HEK293 (cell line): ENCODE results near the gene CACNA1G.

Source experiments
- CTCF ChIA-PET: fragments of 350-600 bp; formaldehyde crosslinking; extraction: SDS; loops from one replicate; lab custom pipeline; 2021; ENCODE audit warnings: antibody characterized with exemption; lab: Yijun Ruan, JAX
- POLR2A ChIA-PET: fragments of 300-600 bp; formaldehyde crosslinking; extraction: SDS; loops from one replicate; lab custom pipeline; 2020; ENCODE audit warnings: antibody characterized with exemption, inconsistent platforms; lab: Yijun Ruan, JAX
- H3K27ac ChIP-seq: fragments of 200-500 bp; sonication (Bioruptor generic); 2 replicates; pipeline ENCODE4 v1.5.1; 2014; ENCODE audit warnings: low read depth, low read length, control low read depth, inconsistent platforms; ENCODE audit errors: extremely low read depth
- H3K36me3 ChIP-seq, 2 experiments: fragments of 200-500 bp in 1 of 2; sonication (Bioruptor generic) in 1 of 2; 1 replicate in 1 of 2; 2 replicates in 1 of 2; pipeline ENCODE4 v1.5.1; 2014 to 2017; ENCODE audit warnings: inconsistent platforms in 2 of 2, low read length in 2 of 2; ENCODE audit not compliant: control insufficient read depth in 2 of 2, insufficient read depth in 1 of 2
- H3K4me1 ChIP-seq: fragments of 200-500 bp; sonication (Bioruptor generic); 2 replicates; pipeline ENCODE4 v1.5.1; 2014; ENCODE audit warnings: mild to moderate bottlenecking, low read length, inconsistent platforms; ENCODE audit not compliant: control insufficient read depth, insufficient read depth
- H3K4me3 ChIP-seq: 2 replicates; pipeline ENCODE4 v1.5.1; 2011; ENCODE audit warnings: low read depth, mild to moderate bottlenecking, control low read depth, low read length, moderate library complexity
- H3K9me3 ChIP-seq: fragments of 200-500 bp; sonication (Bioruptor generic); 2 replicates; pipeline ENCODE4 v1.5.1; 2014; ENCODE audit warnings: low read depth, low read length, inconsistent platforms; ENCODE audit not compliant: control insufficient read depth, insufficient read depth
- FEZF1 ChIP-seq: fragments of 450-650 bp; formaldehyde crosslinking; IDR thresholded peaks from 2 replicates; pipeline ENCODE4 v1.5.1; 2016; ENCODE audit warnings: missing biosample characterization, missing genetic modification characterization
- MEIS1 ChIP-seq: sonication (generic); formaldehyde crosslinking; IDR thresholded peaks from 2 replicates; pipeline ENCODE4 v1.8.1; 2022; ENCODE audit warnings: missing genetic modification reagents, mild to moderate bottlenecking, borderline replicate concordance
- ZBTB17 ChIP-seq: fragments of 450-650 bp; formaldehyde crosslinking; IDR thresholded peaks from 2 replicates; pipeline ENCODE4 v1.5.1; 2016; ENCODE audit warnings: missing biosample characterization, missing genetic modification characterization
- ZNF335 ChIP-seq: fragments of 450-650 bp; formaldehyde crosslinking; conservative IDR thresholded peaks from 2 replicates; pipeline ENCODE4 v1.5.1; 2016; ENCODE audit warnings: missing biosample characterization, missing genetic modification characterization
- ZNF341 ChIP-seq: fragments of 450-650 bp; formaldehyde crosslinking; IDR thresholded peaks from 2 replicates; pipeline ENCODE4; 2016; ENCODE audit warnings: low read depth, missing biosample characterization, missing genetic modification characterization
- ZNF391 ChIP-seq: fragments of 450-650 bp; formaldehyde crosslinking; IDR thresholded peaks from 2 replicates; pipeline ENCODE4 v1.5.1; 2016; ENCODE audit warnings: low read depth, missing biosample characterization, missing genetic modification characterization, borderline replicate concordance
- ZNF404 ChIP-seq: fragments of 450-650 bp; formaldehyde crosslinking; IDR thresholded peaks from 2 replicates; pipeline ENCODE4 v1.5.1; 2017; ENCODE audit warnings: missing biosample characterization, missing genetic modification characterization
- ZNF426 ChIP-seq: fragments of 450-650 bp; formaldehyde crosslinking; IDR thresholded peaks from 2 replicates; pipeline ENCODE4 v1.5.1; 2017; ENCODE audit warnings: missing biosample characterization, missing genetic modification characterization, mild to moderate bottlenecking, inconsistent platforms, moderate library complexity
- ZNF654 ChIP-seq: fragments of 450-650 bp; formaldehyde crosslinking; IDR thresholded peaks from 2 replicates; pipeline ENCODE4 v1.5.1; 2016; ENCODE audit warnings: low read depth, missing biosample characterization, missing genetic modification characterization
- ZNF830 ChIP-seq: fragments of 450-650 bp; IDR thresholded peaks from 2 replicates; pipeline ENCODE4 v1.5.0; 2018; ENCODE audit warnings: missing biosample characterization, missing genetic modification characterization, low read depth, mild to moderate bottlenecking, moderate library complexity
- TF ChIP-seq, protein P1 (sequence below): fragments of 450-650 bp; formaldehyde crosslinking; IDR thresholded peaks from 2 replicates; pipeline ENCODE4 v1.5.1; 2016; ENCODE audit warnings: missing biosample characterization, missing genetic modification characterization, borderline replicate concordance
- TF ChIP-seq, protein P2 (sequence below): fragments of 450-650 bp; formaldehyde crosslinking; IDR thresholded peaks from 2 replicates; pipeline ENCODE4 v1.5.1; 2017; ENCODE audit warnings: missing biosample characterization, mild to moderate bottlenecking, missing genetic modification characterization, moderate library complexity
- TF ChIP-seq, protein P3 (sequence below): fragments of 450-650 bp; formaldehyde crosslinking; IDR thresholded peaks from 2 replicates; pipeline ENCODE4 v1.5.1; 2016; ENCODE audit warnings: missing biosample characterization, missing genetic modification characterization
- TF ChIP-seq, protein P4 (sequence below): fragments of 450-650 bp; formaldehyde crosslinking; IDR thresholded peaks from 2 replicates; pipeline ENCODE4 v1.5.1; 2016; ENCODE audit warnings: missing biosample characterization, missing genetic modification characterization
- TF ChIP-seq, protein P5 (sequence below): fragments of 450-650 bp; formaldehyde crosslinking; IDR thresholded peaks from 2 replicates; pipeline ENCODE4 v1.5.1; 2016; ENCODE audit warnings: missing biosample characterization, missing genetic modification characterization
- TF ChIP-seq, protein P6 (sequence below): fragments of 450-650 bp; formaldehyde crosslinking; IDR thresholded peaks from 2 replicates; pipeline ENCODE4 v1.5.1; 2016; ENCODE audit warnings: missing biosample characterization, missing genetic modification characterization
- TF ChIP-seq, protein P7 (sequence below): fragments of 450-650 bp; formaldehyde crosslinking; IDR thresholded peaks from 2 replicates; pipeline ENCODE4 v1.5.1; 2017; ENCODE audit warnings: missing biosample characterization, missing genetic modification characterization

Gene CACNA1G

DNA sequence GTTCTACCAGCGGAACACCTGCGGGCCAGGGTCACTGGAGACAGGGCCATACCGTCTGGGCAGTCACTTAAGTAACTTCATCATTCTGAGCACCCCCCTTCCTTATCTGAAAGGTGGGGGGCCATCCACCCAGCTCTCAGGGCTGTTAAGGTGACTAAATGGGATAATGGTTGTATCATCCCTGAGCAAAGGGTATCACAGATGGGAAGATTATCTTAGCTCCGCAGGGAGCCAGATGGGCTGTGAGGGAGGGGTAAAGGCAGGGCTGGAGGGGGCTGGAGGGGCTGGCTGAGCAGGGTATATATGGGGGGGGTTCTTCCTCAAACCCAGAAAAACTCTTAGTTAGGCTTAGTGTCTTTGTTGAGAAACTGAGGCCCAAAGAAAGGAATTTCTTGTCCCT, 2.9 kb upstream of the CACNA1G start (continued):
- TF ChIP-seq, protein P1, sequence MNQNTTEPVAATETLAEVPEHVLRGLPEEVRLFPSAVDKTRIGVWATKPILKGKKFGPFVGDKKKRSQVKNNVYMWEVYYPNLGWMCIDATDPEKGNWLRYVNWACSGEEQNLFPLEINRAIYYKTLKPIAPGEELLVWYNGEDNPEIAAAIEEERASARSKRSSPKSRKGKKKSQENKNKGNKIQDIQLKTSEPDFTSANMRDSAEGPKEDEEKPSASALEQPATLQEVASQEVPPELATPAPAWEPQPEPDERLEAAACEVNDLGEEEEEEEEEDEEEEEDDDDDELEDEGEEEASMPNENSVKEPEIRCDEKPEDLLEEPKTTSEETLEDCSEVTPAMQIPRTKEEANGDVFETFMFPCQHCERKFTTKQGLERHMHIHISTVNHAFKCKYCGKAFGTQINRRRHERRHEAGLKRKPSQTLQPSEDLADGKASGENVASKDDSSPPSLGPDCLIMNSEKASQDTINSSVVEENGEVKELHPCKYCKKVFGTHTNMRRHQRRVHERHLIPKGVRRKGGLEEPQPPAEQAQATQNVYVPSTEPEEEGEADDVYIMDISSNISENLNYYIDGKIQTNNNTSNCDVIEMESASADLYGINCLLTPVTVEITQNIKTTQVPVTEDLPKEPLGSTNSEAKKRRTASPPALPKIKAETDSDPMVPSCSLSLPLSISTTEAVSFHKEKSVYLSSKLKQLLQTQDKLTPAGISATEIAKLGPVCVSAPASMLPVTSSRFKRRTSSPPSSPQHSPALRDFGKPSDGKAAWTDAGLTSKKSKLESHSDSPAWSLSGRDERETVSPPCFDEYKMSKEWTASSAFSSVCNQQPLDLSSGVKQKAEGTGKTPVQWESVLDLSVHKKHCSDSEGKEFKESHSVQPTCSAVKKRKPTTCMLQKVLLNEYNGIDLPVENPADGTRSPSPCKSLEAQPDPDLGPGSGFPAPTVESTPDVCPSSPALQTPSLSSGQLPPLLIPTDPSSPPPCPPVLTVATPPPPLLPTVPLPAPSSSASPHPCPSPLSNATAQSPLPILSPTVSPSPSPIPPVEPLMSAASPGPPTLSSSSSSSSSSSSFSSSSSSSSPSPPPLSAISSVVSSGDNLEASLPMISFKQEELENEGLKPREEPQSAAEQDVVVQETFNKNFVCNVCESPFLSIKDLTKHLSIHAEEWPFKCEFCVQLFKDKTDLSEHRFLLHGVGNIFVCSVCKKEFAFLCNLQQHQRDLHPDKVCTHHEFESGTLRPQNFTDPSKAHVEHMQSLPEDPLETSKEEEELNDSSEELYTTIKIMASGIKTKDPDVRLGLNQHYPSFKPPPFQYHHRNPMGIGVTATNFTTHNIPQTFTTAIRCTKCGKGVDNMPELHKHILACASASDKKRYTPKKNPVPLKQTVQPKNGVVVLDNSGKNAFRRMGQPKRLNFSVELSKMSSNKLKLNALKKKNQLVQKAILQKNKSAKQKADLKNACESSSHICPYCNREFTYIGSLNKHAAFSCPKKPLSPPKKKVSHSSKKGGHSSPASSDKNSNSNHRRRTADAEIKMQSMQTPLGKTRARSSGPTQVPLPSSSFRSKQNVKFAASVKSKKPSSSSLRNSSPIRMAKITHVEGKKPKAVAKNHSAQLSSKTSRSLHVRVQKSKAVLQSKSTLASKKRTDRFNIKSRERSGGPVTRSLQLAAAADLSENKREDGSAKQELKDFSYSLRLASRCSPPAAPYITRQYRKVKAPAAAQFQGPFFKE (tag by site-specific recombination): no peak
- no peak for TF ChIP-seq ZNF654
- no peak for TF ChIP-seq ZNF335 (tag by site-specific recombination)

DNA sequence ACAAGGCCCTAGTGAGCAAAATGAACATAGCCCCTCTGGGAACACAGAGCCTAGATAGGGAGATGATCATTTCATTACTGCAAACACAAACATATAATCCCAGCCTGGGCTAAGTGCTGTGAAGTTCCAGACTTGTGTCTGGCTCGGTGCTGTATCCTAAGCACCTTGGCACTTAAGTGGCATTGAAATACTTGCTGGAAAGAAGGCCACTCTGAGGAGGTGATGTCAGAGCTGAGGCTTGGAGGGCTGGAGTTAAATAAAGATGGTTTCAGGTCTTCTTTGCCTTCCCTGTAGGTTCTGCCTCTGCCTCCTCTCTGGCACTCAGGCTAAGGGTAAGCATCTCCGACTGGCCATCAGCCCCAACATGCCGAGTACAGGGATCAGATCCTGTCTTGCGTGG, 2.4 kb upstream of the CACNA1G start:
- H3K9me3 ChIP-seq: no peaks in the 10 kb centered on the region
- TF ChIP-seq ZNF404 (no peak), ZNF391 (no peak), ZBTB17 (peak; percentile 68), FEZF1 (tag by site-specific recombination) (peak; percentile 62)
- TF ChIP-seq, protein P2, sequence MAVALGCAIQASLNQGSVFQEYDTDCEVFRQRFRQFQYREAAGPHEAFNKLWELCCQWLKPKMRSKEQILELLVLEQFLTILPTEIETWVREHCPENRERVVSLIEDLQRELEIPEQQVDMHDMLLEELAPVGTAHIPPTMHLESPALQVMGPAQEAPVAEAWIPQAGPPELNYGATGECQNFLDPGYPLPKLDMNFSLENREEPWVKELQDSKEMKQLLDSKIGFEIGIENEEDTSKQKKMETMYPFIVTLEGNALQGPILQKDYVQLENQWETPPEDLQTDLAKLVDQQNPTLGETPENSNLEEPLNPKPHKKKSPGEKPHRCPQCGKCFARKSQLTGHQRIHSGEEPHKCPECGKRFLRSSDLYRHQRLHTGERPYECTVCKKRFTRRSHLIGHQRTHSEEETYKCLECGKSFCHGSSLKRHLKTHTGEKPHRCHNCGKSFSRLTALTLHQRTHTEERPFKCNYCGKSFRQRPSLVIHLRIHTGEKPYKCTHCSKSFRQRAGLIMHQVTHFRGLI (tag by site-specific recombination): no peak
- TF ChIP-seq, protein P3, sequence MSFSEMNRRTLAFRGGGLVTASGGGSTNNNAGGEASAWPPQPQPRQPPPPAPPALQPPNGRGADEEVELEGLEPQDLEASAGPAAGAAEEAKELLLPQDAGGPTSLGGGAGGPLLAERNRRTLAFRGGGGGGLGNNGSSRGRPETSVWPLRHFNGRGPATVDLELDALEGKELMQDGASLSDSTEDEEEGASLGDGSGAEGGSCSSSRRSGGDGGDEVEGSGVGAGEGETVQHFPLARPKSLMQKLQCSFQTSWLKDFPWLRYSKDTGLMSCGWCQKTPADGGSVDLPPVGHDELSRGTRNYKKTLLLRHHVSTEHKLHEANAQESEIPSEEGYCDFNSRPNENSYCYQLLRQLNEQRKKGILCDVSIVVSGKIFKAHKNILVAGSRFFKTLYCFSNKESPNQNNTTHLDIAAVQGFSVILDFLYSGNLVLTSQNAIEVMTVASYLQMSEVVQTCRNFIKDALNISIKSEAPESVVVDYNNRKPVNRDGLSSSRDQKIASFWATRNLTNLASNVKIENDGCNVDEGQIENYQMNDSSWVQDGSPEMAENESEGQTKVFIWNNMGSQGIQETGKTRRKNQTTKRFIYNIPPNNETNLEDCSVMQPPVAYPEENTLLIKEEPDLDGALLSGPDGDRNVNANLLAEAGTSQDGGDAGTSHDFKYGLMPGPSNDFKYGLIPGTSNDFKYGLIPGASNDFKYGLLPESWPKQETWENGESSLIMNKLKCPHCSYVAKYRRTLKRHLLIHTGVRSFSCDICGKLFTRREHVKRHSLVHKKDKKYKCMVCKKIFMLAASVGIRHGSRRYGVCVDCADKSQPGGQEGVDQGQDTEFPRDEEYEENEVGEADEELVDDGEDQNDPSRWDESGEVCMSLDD (tag by site-specific recombination): no peak
- no peak overlapping the region for H3K27ac ChIP-seq
- ChIA-PET POLR2A (no interaction called here), CTCF (interaction anchor here (1.2 to 3.5 kb wide), 2 partner anchors 11 to 68 kb away, joined by 3 to 20 read pairs; partner anchors contain the start of gene SPATA20)
- H3K4me1 ChIP-seq: peaks cover 5% of the 10 kb centered on the region; the same call in 1 of the 2 replicates
- H3K36me3 ChIP-seq: peaks cover 0 to 12% of the 10 kb centered on the region in 2 experiments; a peak in 1 of 3 replicates
- no peak overlapping the region for H3K4me3 ChIP-seq

DNA sequence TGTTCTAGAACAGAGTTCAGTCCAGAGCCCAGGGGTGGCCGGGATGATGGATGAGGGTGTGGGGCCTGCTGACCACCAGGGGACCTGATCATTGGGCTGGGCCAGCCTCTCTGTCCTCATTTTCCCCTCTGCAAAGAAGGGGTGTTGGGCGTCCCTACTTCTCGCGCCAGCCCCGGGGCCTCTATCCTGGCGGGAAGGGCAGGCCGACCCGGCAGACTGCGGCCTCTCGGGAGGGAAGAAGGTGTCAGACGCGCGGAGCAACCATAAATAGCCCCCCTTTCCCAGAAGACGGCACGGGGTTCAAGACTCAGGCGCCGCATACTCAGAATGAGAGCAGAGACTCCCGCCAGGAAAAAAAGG, 2.0 kb upstream of the CACNA1G start:
- H3K36me3 ChIP-seq: peaks cover 0 to 12% of the 10 kb centered on the region in 2 experiments; a peak in 1 of 3 replicates
- CTCF ChIA-PET: no interaction called here
- H3K4me3 ChIP-seq: no peak overlapping the region
- no peak overlapping the region for H3K27ac ChIP-seq
- POLR2A ChIA-PET: no interaction called here
- H3K9me3 ChIP-seq: no peaks in the 10 kb centered on the region
- H3K4me1 ChIP-seq: peaks cover 5% of the 10 kb centered on the region; the same call in 1 of the 2 replicates
- no peak for TF ChIP-seq ZNF830 (tag by site-specific recombination)
- TF ChIP-seq, protein P4, sequence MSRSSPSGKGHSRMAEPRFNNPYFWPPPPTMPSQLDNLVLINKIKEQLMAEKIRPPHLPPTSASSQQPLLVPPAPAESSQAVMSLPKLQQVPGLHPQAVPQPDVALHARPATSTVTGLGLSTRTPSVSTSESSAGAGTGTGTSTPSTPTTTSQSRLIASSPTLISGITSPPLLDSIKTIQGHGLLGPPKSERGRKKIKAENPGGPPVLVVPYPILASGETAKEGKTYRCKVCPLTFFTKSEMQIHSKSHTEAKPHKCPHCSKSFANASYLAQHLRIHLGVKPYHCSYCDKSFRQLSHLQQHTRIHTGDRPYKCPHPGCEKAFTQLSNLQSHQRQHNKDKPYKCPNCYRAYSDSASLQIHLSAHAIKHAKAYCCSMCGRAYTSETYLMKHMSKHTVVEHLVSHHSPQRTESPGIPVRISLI: no peak
- TF ChIP-seq, protein P5, sequence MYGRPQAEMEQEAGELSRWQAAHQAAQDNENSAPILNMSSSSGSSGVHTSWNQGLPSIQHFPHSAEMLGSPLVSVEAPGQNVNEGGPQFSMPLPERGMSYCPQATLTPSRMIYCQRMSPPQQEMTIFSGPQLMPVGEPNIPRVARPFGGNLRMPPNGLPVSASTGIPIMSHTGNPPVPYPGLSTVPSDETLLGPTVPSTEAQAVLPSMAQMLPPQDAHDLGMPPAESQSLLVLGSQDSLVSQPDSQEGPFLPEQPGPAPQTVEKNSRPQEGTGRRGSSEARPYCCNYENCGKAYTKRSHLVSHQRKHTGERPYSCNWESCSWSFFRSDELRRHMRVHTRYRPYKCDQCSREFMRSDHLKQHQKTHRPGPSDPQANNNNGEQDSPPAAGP (tag by site-specific recombination): no peak
- TF ChIP-seq, protein P6, sequence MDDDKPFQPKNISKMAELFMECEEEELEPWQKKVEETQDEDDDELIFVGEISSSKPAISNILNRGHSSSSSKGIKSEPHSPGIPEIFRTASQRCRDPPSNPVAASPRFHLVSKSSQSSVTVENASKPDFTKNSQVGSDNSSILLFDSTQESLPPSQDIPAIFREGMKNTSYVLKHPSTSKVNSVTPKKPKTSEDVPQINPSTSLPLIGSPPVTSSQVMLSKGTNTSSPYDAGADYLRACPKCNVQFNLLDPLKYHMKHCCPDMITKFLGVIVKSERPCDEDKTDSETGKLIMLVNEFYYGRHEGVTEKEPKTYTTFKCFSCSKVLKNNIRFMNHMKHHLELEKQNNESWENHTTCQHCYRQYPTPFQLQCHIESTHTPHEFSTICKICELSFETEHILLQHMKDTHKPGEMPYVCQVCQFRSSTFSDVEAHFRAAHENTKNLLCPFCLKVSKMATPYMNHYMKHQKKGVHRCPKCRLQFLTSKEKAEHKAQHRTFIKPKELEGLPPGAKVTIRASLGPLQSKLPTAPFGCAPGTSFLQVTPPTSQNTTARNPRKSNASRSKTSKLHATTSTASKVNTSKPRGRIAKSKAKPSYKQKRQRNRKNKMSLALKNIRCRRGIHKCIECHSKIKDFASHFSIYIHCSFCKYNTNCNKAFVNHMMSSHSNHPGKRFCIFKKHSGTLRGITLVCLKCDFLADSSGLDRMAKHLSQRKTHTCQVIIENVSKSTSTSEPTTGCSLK (tag by site-specific recombination): no peak
- TF ChIP-seq MEIS1: no peak
- no peak for TF ChIP-seq ZNF341 (tag by site-specific recombination)
- TF ChIP-seq, protein P7, sequence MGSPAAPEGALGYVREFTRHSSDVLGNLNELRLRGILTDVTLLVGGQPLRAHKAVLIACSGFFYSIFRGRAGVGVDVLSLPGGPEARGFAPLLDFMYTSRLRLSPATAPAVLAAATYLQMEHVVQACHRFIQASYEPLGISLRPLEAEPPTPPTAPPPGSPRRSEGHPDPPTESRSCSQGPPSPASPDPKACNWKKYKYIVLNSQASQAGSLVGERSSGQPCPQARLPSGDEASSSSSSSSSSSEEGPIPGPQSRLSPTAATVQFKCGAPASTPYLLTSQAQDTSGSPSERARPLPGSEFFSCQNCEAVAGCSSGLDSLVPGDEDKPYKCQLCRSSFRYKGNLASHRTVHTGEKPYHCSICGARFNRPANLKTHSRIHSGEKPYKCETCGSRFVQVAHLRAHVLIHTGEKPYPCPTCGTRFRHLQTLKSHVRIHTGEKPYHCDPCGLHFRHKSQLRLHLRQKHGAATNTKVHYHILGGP (tag by site-specific recombination): no peak
- TF ChIP-seq ZNF426 (tag by site-specific recombination): no peak
